ENCODE data around the gene TRPM8.

Gene TRPM8

DNA sequence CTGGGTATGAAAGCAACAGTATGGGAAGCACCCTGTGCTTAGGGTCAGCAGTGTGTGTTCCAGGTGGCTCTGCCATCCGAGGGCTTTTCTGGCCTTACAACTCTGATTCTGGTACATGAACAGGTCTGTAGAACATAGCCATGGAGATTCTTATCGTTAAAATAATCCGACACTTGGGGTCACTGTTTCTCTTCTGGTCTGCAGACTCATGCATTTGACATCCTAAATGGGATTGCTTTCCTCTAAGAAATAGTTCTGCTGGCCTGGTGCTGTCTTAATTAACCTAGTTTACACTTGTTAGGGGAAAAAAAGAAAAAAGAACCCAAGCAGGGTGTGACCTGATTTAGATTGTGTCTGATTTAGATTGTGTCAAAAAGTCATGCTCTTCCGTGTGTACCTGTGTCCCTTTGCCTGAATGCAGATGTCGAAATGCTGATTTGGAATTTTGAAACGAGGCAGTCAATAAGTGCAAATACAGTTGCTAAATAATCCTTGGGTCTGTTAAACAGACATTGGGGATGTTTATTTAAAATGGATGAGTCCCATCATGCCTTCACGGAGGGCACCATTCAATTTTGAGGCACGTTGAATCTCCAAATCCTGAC is 59.6 kb downstream of the TRPM8 start:
- DNase-seq: peak; percentile 73

DNA sequence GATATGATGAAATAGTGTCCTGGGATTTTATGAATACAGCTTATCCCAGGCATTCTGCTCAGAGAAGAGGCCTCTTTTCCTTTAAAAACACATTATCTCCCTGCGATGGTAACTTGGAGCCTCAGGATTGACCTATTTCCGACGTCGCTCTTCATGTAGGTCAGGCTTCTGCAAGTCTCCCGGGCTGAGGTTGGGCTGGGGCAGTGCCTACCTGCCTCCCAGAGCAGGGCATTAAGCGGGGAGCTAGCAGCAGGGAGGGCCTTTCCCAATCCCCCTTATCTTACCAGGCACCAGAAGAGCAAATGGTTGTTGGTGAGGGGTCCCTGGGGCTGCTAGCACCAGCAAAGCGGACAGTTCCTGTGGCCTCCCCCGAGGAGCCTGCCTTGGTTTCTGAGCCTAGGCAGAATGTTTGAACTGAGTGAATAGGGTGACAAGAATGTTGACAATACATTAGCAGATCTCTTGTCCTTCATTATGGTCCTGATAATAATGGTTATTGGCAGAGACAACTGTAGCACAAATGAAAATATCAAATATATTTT is 60.2 kb downstream of the TRPM8 start:
- DNase-seq: no peak

DNA sequence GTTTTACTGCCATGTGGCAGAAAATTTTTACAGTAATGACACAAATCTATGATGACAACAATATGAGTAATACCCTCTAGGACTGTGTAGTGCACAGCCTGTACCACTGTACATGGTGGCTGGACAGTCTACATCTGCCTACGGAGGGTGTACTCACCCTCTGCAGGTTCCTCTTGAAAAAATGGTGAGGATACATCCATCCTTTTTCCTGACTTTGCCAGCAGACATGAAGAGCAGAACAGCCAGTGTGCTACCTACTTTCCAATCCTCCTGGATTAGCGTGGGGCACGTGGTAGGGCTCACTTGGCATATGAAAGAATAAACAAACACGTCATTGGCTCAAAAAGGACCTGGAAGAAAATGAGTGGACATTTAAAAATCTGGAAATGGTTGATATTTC is 62.6 kb downstream of the TRPM8 start:
- peak; percentile 51 for DNase-seq

DNA sequence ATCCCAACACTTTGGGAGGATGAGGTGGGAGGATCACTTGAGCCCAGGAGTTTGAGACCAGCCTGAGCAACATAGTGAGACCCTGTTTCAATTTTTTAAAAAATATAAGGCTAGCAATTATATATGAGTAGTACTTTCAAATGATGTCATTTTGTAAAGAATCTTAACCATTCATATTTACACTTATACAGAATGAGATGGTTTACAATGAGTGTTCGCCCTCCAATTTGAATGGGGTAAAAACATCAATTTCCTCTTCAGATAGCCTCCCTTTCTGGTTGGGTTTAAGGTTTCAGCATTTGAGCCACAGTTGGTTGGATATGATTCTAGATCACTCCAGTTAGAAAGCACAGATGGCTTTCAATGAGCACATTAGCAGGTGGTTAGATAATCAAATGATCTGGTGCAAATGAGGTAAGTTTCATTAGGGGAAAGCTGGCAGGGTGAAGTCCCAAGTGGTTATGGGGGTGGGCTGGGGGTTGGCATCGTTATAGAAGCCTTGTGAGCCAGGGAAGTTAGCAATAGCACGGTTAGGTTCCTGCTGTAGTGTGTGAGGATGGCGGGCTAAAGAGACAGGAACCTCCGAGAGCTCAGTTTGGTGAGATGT is 63.9 kb downstream of the TRPM8 start:
- no peak for DNase-seq

DNA sequence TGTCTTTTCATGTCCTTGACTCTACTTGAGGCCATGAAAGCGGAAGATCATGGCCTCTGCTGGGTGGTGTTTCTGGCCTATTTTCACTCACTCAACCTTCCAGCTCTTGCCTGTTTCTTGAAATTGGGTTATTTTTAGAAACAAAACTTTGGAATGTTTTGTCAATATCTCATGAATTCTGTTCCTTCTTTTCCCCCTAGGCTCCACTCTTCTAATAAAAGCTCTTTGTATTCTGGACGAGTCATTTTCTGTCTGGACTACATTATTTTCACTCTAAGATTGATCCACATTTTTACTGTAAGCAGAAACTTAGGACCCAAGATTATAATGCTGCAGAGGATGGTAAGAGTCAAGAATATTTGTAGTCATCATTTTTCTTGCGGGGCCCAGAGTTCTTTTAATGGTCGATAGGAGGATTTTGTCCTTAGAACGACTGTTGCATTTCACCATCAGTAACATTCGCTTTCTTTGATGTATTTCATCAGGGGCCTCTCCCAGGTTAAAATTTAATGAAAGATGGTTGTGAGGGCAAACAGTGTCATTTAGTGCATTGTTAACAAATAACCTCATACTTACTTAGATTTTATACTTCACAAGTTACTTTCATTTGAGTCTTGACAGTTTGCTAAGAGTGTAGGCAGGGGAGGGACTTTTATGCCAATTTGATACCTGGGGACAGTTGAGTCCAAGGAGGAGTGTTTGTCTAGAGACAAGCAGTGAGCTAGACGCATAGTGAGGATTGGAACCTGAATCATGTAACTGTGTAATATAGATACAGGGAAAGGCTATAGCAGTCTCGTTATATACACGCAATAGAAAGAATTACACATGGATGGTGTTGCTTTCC is 64.6 kb downstream of the TRPM8 start:
- DNase-seq: peak; percentile 28

DNA sequence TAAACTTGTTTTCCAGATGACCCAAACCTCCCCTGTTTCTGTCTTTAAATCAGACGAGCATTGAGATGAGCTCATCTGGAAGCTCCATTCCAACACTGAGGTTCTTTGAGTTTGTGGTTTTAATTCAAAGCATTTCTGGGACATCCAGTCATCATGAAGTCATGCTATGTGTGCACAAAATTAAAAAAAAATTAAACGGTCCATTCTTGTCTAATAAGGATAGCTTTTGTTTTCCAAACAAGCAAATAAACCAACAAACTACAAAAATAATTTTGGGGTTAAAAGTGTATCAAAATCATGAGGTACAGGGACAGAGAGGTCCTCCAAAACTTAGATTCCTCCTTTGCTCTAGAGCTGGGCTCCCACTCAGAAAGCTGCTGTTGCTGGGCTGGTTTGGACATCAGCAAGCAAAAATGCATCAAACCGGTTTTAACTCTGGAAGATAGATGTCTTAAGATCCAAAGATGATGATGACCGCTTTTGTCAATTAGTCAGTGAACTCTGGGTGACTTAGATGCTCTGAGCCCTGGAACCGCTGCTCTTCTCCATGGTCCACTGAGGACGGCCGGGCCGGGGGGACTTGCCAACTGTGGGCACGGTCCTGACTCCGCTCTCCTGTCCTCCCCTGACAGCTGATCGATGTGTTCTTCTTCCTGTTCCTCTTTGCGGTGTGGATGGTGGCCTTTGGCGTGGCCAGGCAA is 65.4 kb downstream of the TRPM8 start:
- peak; percentile 95 for DNase-seq

DNA sequence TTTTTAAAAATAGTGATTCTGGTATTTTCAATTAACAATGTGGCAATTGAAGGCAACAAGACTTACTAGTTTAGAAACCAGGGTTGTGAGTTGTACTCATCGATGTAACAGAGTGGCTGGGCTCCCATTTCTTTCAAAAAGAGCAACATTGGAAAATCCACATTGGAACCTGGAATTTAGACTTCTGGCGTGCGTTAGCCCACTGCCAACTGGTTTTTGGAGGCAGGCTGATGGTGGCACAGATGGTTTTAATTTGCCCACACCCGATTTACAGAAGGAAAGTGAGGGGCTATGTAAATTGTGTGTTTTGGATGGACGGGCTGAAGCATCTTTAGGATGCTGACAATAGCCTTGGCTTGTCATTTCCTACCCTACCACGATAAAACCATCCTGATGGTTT is 66.3 kb downstream of the TRPM8 start:
- no peak for DNase-seq

DNA sequence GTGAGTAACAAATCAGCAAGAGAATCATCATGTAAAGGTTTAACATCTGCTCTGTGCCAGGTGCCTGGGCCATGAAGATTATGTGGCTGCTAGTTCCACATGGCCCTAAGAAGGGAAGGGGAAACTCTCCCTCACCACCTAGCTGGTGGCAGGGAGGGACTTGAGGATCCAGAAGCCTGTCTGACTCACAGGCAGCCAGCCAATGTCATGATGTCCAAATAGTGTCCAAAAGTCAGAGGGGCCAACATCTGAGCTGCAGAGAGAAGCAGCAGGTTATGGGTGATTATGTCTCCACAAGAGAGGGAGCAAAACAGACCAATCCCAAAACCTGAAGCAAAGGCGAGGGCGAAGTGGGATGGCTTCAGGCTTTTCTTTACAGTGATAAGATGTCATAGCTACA is 71.4 kb downstream of the TRPM8 start:
- no peak for DNase-seq

DNA sequence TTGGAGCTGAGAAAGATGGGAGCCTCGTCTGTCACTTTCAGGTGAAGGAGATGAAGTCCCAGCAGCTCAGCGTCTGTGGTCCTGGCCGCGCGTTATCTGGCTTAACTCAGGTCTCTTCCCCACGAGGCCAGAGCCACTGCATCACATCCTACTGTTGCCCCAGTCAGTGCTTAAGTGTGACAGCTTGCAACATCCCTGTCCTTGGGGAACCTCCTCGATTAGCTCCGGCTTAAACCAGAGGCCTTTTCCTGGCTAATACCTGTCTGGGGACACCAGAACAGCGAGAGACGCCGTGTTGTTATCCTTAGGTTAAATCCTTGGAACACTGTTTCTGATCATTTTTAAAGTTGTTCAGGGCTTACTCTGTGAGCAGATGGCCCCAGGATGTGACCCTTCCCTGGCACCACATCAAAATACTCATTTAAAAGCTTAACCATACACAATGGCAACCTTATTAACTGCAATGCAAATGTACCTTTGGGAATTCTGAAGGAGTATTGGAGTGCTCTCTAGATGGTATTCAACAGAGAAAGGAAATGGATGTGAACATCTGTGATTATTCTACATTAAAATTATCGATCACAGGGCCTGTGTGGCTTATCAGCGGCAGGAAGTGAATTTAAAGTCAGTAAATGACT is 72.2 kb downstream of the TRPM8 start:
- DNase-seq: no peak

DNA sequence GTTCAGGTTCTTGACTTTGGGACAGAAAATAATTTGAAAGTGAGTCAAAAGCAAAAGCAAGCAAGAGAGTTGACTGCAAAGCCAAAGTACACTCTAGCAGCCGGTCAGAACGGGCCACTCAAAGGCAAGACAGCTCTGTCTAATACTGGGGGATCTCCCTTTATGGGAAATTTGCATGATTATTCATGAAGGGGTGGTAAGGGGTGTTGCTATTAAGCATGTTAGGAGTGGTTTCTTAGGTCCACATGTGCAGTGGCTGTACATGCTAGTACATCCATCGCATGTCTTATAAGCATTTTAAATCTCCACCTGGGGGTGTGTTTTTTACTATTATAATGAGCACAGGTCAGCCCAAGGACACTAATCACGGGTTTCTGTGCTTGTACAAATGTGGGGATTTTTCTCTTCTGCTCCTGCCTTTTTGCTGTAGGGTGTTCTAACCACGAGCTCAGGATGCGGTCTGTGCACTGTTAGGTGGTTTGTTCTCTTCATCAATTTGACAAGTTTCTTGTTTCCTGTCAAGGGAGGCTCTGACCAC is 73.2 kb downstream of the TRPM8 start:
- no peak for DNase-seq

DNA sequence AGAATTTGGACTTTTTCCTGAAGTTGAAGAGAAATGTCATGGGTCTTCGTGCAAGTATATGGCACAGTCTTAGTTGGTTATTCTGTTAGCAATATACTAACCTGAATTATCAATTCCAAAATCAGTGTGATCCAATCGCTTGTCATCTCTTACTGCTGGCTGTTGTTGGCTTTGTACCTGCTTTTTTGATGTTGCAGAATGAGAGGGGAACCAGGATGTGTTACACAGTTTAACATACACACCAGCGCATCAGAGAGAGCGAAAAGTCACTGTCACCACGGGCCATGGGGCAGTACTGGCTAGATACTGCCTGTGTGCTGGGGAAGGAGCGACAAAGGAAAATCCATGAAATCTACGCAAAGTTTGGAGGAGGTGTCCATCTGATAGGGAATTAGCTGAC is 74.0 kb downstream of the TRPM8 start:
- DNase-seq: no peak

DNA sequence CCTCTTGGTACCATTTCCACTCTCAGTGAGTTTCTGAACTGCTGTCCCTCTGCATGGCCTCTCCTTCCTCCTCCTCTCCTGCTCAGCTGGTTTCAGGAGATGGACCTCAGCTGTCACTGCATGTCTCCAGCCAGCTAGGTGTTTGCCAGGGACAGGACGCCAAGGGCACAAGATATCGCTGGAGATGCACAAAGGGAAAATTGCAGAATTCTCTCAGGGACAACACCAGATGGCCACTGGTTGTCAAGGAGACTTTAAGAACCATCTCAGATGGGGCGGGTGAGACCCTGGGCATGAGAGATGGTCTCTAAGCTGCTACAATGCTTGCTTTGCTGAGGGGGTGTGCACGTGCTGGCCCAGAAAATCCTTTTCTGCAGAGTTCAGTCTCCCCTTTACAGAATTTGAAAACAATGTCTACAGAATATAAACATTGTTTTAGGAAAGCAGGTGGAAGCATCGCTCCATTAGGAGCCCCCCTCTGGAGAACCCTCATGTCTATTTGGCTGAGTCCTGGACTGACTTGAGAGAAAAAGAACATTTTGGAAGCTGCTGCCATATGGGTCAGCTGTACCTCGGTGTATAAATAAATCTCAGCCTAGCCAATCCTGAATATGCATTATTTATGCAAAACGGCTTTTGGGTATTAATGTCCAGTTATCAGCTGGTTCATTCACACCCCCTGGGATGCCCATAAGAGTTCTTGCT is 75.5 kb downstream of the TRPM8 start:
- DNase-seq: no peak

DNA sequence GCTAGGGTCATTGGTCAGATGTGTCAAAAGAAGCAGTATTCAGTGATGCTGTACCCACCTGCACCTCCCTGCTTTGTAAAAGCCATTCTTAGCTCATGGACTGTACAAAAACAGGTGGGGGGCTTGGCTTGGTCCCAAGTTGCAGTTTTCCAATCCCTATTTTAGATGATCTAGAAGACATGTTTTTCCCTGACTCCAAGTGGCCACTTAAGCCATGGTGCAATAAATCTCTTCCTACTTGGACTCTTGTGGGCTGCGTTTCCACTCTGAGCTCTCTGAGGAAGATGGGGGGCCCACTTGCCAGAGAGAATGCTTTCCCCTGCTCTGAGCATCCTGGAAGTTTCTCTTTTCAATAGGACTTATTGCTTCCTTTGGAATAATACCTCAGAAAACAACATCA is 76.3 kb downstream of the TRPM8 start:
- DNase-seq: no peak

DNA sequence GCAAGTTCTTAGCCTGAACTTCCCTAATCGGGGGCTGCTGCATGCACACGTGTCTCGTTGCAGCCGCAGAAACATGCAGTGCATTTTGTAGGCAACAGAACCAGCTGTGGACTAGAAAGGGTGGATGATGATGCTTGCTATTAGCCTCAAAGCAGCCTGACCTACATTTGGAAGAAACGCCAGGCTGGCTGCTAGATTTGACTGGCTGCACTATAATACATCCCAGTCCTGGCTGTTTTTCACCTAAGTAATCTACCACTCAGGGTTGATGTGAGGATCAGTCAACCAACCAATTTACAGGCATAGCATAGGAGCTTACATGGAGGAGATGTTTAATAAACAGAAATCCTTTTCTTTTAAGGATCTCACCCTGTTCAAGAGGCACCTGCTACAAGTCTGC is 77.0 kb downstream of the TRPM8 start:
- DNase-seq: no peak

DNA sequence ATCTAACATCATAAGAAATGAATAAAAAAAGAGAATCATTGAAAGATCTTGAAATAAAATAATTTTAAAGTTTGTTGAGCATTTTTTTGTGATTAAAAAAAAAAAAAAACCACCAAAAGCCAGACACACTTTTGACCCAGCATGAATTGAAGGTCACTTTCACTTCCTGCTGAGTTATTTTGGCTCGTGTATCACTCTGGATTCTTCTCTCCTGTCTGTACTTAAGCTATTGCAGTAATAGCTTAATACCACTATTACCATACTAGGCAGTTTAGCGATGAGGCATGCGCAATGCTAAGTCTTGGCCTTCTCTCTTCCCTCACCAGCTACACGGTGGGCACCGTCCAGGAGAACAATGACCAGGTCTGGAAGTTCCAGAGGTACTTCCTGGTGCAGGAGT is 78.8 kb downstream of the TRPM8 start:
- DNase-seq: no peak

DNA sequence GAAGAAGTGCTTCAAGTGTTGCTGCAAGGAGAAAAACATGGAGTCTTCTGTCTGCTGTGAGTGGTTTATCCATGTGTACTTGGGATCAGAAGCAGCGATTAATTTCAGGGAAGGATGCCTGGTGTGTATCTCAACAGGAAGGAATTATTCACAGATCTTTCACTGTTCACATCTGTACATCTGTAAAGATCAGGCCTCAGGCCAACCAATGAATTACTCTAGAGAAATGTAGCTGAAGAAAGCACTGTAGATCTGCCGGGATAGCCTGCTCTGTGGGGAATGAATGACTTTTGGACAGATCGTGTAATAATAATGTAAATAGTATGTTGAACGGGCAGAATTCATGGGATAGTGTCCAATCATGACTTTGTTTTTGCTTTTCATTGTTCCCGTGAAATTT is 79.3 kb downstream of the TRPM8 start:
- no peak for DNase-seq

DNA sequence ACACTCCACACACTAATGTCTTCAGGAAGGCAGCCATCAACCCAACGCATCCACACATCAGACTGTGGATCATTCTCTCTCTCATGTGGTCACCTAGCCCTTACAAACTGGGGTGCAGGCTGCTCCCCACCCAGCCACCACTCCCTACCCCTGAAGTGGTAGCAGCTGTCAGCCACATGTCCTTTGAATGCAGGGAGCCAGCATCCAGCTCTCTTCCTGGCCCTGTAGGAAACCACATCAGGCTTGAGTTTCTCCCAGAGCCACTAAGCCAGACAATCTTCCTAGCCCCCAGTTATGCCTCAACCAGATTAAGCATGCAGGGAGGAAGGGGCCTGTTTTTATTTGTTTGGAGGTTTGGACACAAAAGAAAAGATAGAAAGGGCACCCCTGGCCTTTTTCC is 80.5 kb downstream of the TRPM8 start:
- no peak for DNase-seq

DNA sequence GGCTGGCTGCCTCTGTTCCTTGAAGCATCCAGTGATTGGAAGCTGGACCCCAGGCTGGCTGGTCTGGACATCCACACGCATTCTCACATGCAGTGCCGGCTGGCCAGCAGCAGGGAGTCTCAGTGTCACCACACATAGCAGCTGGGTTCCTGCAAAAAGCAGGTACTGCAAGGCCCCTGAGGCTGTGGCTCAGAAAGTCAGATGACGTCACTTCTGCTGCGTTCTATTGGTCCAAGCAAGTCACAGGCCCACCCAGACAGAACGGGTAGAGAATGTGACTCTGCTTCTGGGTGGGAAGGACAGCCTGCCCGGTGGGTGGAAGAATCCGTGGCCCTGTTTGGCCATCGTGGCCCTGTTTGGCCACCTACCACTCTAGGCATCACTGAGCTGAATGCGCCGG is 82.0 kb downstream of the TRPM8 start:
- DNase-seq: no peak

DNA sequence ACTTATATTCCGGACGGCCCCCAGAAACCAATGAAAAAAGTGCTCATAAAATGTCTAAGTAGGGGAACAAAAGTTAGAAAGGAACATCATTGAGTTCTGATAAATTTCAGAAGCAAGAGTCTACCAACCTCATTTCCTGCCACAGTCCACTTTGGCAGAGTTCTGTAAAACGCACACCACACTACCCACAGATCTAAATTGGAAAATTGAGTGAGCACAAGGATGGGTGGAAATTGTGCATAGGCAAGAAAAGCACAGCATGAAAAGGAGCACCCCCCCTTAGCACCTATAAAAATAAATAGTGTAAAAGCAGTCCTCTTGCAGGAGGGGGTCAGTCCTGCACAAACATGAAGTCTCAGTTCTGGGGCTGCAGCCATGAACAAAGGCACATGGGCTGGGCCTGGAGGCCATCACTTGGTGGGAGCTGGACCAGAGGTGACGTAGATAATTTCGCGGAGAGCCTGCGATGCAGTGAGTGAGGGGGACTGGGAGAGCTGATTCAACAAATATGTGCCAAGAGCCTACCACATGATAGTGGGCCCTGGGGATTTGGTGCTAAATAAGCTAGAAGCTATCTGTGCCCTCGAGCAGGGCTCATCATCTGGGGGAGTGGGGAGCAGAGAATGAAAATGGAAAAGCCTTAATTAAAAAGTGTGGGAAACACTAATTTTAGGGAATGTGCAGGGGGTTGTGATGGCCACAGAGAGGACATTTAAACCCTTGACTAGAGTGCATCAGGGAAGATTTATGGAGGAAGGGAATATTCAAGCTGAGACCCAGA is 84.4 kb downstream of the TRPM8 start:
- DNase-seq: no peak

DNA sequence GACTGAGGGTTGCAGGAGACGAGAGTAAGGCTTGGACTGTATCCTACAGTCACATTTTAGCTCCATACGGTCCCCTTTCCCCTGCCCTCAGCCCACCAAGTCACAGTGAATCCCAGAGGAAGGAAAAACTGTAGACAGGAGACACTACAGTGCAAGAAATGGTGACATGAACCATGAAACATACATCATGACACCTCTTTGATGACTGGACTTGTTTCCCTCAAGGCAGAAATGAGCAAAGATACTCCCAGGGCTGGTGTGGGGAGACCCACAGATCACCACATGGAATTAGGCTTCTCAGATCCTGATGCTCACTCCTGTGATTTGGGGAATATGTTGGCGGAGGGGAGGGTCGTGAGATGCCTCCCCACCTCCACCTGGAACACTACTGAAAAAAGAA is 85.1 kb downstream of the TRPM8 start:
- DNase-seq: no peak

Data from fibroblast of skin of back (primary cell).